BJ (cell line): ENCODE results near the gene SYNE3. TPM values are rescaled to one million over a fixed set of nuclear protein-coding genes. Genes with fewer than 3 reads are reported as not detected.

Experiments used
- CTCF ChIA-PET: fragments of 350-600 bp; formaldehyde crosslinking; extraction: SDS; loops from one replicate; lab custom pipeline; 2021; ENCODE audit warnings: antibody characterized with exemption, inconsistent platforms; lab: Yijun Ruan, JAX
- POLR2A ChIA-PET: fragments of 300-600 bp; sonication (Branson Sonifier 250); formaldehyde crosslinking; extraction: SDS; loops from one replicate; lab custom pipeline; 2021; ENCODE audit warnings: antibody characterized with exemption; lab: Charles Lee
- DNase-seq: peaks from one replicate; pipeline ENCODE4 v3.0.0-alpha.2; 2011; ENCODE audit warnings: low read depth
- H3K27me3 ChIP-seq: 2 replicates; pipeline ENCODE4 v1.6.0; 2011; ENCODE audit warnings: low read length; ENCODE audit not compliant: control insufficient read depth, insufficient read depth
- H3K36me3 ChIP-seq: 2 replicates; pipeline ENCODE4 v1.5.1; 2011; ENCODE audit warnings: low read length; ENCODE audit not compliant: control insufficient read depth, insufficient read depth
- H3K4me3 ChIP-seq: 2 replicates; pipeline ENCODE4 v1.5.1; 2011; ENCODE audit warnings: low read depth, mild to moderate bottlenecking, control low read depth, low read length
- CTCF ChIP-seq: IDR thresholded peaks from 2 replicates; pipeline ENCODE4 v1.5.1; 2011; ENCODE audit warnings: low read depth, mild to moderate bottlenecking, control low read depth, inconsistent platforms, low read length, moderate library complexity; ENCODE audit not compliant: insufficient read depth
- polyA plus RNA-seq: library from polyadenylated mRNA; depleted of rRNA; stranded (reverse); fragments of >200 nt; gene quantifications from 2 replicates; pipeline ENCODE4 v1.2.3, GENCODE V29; 2011

SYNE3 gene
- polyA plus RNA-seq, 1 experiment = 3.5 TPM

GRCh38 chr14:95525999-95526398 lies 9.5 kb upstream of the SYNE3 start:
- DNase-seq = no peak
- Histone ChIP-seq H3K4me3 (no peak overlapping the region), H3K36me3 (no peaks in the 10 kb centered on the region), H3K27me3 (no peaks in the 10 kb centered on the region)
- POLR2A ChIA-PET = no interaction called here
- CTCF ChIA-PET = interaction anchor here (2.2 to 10.6 kb wide), 6 partner anchors 10 to 93 kb away, joined by 8 to 211 read pairs (median 16); partner anchors contain the start of genes GLRX5 and SYNE3
- TF ChIP-seq CTCF = no peak

- ChIA-PET POLR2A (interaction anchor here (0.7 kb wide), 1 partner anchor 9 kb away, joined by 3 read pairs; the partner anchor contains the start of gene SYNE3), CTCF (interaction anchor here (0.6 to 10.6 kb wide), 4 partner anchors 31 to 92 kb away, joined by 3 to 211 read pairs (median 4); no protein-coding TSS in a partner anchor)
- no peaks in the 10 kb centered on the region for H3K36me3 ChIP-seq
- no peak for DNase-seq
- H3K4me3 ChIP-seq = no peak overlapping the region
- no peaks in the 10 kb centered on the region for H3K27me3 ChIP-seq
- no peak for TF ChIP-seq CTCF
Measured at GRCh38 chr14:95524706-95525512, 8.5 kb upstream of the SYNE3 start.

GRCh38 chr14:95523815-95524448 lies 7.5 kb upstream of the SYNE3 start:
- DNase-seq = no peak
- POLR2A ChIA-PET = interaction anchor here (0.7 kb wide), 1 partner anchor 8 kb away, joined by 3 read pairs; the partner anchor contains the start of gene SYNE3
- CTCF ChIA-PET = interaction anchor here (1.3 to 10.6 kb wide), 3 partner anchors 30 to 88 kb away, joined by 3 to 211 read pairs (median 3); no protein-coding TSS in a partner anchor

GRCh38 chr14:95523051-95523814 lies 6.8 kb upstream of the SYNE3 start:
- Histone ChIP-seq H3K36me3 (no peaks in the 10 kb centered on the region), H3K4me3 (no peak overlapping the region), H3K27me3 (no peaks in the 10 kb centered on the region)
- POLR2A ChIA-PET = no interaction called here
- TF ChIP-seq CTCF = no peak
- DNase-seq = no peak
- CTCF ChIA-PET = interaction anchor here (0.5 to 10.6 kb wide), 3 partner anchors 30 to 87 kb away, joined by 3 to 211 read pairs (median 3); no protein-coding TSS in a partner anchor

More at GRCh38 chr14:95523815-95524448, 7.5 kb upstream of the SYNE3 start:
- no peak for TF ChIP-seq CTCF
- H3K27me3 ChIP-seq = no peaks in the 10 kb centered on the region
- H3K4me3 ChIP-seq = no peak overlapping the region
- no peaks in the 10 kb centered on the region for H3K36me3 ChIP-seq
